NCI-H128 (cell line): ENCODE data around the gene ZNF280B.
"Not testable (repeated sequence)": the region's sequence is repeated elsewhere in the genome, so short reads cannot be mapped to it uniquely, and the experiment has no call there.

Experiments used
- DNase-seq: peaks from one replicate; lab custom pipeline; 2025; ENCODE audit not compliant: unreplicated experiment; lab: John Stamatoyannopoulos, UW

The ZNF280B gene

DNA sequence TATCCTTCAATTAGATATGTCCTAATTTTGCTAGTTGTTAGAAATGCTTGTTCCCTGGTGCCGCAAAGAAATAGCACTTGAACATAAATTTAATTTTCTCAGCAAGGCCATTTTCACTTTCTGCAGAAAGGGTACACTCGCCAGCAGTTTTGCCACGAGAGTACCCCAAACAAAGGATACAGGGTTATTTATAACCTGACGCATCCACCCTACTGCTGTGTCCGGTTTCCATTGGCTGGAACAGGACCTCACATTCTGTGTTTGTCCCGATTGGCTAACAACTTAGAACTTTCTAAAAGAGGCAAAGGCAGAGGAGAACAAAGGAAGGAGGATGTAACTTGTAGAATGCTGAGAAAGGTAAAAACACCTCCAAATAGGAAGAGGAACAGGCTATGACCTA, 1.4 kb upstream of the ZNF280B start:
- DNase-seq: not testable (repeated sequence)

DNA sequence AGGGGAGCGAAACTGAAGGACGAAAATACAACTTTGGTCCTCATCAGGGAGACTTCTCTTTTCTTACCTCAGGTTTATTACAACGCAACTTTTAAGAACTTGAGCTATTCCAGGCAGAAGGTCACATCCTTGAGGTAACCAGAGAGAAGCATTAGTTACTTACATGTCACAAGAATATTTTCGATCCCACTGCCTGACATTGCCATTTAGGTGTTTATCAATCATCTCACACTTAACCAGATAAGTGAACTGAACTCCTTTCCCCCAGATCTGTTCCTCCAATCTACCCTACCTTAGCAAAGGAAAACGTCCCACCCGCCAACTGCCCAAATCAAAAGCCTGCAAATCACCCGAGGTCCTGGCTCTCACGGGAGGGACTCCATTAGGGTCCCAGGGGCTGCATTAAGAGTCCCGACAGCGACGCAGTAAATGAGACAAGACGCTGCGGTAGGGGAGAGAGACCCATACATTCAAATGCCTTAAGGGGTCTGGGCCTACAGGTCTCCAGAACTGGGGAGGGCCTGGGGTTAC, 734 bp downstream of the ZNF280B start:
- no peak for DNase-seq

GRCh38 chr22:22506736-22507135, 1.8 kb downstream of the ZNF280B start:
- no peak for DNase-seq

GRCh38 chr22:22498267-22498666, 10.3 kb downstream of the ZNF280B start:
- DNase-seq: no peak

DNA sequence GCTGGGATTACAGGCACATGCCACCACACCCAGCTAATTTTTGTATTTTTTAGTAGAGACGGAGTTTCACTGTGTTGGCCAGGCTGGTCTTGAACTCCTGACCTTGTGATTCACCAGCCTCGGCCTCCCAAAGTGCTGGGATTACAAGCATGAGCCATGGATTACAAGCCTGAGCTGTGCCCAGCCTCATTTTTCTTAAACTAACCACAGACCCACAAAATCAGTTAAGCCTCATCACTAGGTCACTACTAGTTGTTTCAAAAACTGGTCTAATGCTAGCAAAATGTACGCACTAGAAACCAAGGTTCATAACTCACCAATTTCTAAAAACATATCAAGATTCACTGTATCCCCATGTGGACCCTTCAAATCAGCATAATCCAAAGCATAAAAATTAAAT, 17.0 kb downstream of the ZNF280B start:
- DNase-seq: not testable (repeated sequence)

GRCh38 chr22:22488736-22489135, 19.8 kb downstream of the ZNF280B start:
- DNase-seq: no peak

DNA sequence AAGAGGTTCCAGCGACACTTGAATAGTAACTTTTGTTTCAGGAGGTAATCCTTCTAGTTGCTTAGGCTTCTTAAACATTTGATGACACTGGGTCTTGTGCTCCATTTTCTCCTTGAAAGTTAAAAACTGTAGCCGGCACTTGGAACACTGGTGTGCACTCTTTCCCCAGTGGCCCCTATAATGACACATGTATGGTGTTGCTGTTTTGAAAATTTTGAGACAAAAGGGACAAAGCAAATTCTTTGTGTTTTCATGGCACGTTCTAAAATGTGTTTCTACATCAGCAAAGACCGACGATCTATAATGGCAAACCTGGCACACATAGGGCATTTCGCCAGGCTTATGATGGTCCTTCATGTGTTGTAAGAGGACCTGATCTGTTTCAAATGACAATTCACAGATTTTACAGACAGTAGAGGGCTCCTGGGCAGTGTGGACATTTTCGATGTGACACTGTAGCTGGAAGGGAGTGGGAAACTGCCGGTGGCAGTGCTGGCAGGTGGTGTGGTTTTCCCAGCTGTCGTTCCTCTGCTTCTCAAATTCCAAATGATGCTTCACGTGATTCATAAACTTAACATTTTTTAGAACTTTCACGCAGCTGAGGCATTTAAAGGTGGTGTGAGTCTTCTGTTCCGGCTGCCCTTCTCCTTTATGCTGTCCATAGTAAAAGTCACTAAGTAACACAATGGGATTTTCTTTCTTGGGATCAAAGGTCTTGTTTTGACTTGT, 20.5 kb downstream of the ZNF280B start:
- DNase-seq: no peak

DNA sequence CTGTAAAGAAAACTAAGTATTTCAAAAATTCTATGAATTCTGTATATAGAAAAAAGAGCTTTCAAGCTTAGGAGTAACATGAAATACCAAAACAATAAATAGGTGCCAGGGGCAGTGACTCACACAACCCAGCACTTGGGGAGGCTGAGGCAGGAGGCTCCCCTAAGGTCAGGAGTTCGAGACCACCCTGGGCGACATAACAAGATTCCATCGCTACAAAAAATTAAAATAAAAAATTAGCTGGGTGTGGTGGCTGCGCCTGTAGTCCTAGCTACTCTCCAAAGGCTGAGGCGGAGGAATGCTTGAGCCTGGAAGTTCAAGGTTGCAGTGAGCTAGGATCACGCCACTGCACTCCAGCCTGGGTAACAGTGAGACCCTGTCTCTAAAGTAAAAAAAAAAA, 21.5 kb downstream of the ZNF280B start:
- no peak for DNase-seq

DNA sequence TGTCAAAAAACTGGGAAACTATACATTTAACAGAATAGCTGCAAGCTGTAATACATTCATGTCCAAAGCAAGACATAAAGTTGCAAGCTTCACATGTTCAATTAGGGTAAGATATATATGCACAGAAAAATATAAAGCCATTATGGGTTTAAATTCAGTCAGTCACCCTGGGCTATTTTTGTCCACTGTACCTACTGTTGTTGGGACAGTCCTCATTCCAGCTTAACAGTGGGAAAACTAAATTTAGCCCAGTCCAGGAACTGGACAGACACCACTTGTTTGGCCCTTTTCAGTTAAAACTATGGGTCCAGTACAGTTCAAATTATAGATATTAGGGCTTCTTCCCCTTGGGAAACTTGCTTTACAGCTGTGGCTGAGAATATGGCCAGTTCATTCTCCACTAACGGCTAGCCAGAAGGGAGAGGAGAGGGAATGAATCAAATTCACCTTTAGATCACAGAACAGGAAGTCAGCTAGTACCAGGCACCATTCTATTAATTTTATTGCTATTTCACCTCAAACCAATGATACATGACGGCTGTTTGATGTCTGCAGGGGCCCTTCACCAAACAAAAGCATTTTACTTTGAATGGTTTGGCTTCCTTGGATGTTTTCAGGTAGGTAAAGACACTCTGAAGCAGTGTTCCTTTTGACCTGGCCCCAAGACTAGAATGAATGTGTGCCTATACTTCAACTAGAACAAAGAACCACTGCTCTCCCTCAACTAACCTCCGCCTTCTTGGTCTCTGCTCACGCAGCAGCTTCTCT, 22.2 kb downstream of the ZNF280B start:
- DNase-seq: no peak

DNA sequence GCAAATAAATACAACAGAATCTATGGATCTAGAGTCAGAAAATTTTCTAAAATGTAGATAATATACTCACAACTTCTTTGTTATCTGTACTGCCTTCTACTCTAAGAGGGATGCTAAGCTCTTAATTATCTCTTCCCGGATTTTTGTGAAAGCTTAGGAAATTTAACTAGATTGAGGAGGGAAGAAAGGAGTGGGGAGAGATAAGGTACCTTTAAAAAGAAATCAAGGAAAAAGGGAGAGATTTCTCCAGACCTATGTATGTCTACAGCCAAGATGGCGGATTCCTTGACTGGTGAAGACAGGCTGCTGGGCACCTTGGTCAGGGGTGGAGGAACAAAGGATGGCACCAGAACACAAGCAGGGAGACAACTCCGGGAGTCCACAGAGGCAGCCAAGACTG, 23.0 kb downstream of the ZNF280B start:
- no peak for DNase-seq

GRCh38 chr22:22484023-22484422, 24.5 kb downstream of the ZNF280B start:
- DNase-seq: no peak

DNA sequence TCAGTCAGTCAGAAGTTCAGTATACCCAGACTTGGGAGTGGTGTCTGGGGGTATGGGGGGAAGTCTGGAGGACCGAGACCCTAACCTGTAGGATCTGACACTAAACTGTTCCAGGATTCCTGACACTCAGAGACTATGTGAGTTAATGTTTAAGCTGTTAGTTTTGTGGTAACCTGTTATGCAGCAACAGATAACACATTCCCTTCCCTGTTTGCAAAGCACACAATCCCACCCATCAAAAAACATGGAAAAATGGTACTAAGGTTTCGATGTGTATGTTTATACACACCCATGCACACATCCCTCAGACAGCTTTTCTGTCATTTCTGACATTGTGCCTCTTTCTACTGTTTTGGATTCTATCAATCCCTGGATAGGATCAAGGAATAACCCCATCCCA, 27.6 kb downstream of the ZNF280B start:
- no peak for DNase-seq

DNA sequence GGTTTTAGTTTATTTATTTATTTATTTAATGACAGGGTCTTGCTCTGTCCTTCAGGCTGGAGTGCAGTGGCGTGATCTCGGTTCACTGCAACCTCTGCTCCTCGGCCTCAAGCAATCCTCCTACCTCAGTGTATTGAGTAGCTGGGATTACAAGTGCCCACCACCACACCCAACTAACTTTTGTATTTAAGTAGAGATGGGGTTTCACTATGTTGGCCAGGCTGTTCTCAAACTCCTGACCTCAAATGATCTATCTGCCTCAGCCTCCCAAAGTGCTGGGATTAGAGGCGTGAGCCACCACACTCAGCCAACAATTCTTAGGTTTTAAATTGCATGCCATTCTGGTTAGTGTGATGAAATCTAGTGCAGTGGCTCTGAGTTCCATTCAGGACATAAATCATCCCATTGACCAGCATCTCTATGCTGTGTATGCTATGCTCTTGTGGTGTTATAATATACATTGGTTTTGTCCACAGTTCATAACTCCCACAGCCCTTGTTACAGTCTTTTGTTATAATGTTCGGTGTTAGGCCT, 28.5 kb downstream of the ZNF280B start:
- DNase-seq: no peak

DNA sequence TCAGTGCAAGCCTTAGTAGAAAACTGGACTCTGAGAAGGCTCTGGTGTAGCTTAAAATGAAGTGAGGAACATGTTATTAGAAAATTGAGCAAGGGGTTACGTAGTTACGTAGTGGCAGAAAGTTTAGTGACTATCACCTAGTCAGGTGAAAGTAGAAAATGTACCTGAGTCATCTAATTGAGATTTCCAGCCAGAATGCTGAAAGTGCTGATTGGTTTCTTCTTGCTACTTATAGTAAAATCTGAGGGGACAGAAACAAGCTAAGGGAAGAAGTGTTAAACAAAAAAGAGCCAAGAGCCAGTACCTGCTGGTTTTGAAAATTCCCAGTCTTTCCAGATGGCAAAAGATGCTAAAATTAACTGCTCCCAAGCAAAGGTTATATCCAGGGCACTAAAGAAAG, 29.4 kb downstream of the ZNF280B start:
- no peak for DNase-seq

DNA sequence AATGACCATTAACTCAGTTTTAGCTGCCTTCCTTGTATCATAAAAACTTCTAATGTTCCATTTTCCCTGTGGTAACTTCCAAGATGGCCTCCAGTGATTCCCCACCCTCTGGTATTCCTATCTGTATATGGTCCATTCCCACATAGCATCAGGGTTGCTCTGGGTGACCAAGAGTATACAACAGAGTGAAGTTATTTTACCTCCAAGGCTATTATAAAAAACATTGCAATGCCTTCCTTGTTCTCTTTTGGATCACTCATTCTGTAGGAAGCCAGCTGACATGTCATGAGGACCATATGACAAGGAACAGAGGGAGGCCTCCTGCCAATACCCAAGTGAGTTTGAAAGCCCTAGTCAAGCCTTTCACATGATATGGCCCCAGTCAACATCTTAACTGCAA, 30.1 kb downstream of the ZNF280B start:
- DNase-seq: no peak

- no peak for DNase-seq
Measured at GRCh38 chr22:22474733-22475132, 33.8 kb downstream of the ZNF280B start.

GRCh38 chr22:22471104-22471503, 37.4 kb downstream of the ZNF280B start:
- DNase-seq: not testable (repeated sequence)

DNA sequence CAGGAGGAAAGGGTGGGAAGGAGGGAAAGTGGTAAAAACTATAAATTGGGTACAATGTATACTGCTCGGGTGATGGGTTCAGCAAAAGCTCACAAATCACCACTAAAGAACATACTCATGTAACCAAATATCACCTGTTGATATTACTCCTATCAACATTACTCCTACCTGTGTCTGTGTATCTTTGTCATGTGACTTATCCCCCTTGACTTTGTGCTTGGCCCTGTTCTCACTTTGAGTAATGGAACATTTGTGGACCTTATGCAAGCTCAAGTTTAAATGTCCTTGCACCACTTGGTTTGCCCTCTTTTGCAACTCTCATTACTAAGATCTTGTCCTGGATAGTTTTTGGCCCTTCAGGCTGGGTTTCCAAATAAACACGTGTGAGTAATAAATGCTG, 39.0 kb downstream of the ZNF280B start:
- no peak for DNase-seq

GRCh38 chr22:22468794-22469469, 39.6 kb downstream of the ZNF280B start:
- DNase-seq: not testable (repeated sequence)

- no peak for DNase-seq
Measured at GRCh38 chr22:22467112-22467511, 41.4 kb downstream of the ZNF280B start.

DNA sequence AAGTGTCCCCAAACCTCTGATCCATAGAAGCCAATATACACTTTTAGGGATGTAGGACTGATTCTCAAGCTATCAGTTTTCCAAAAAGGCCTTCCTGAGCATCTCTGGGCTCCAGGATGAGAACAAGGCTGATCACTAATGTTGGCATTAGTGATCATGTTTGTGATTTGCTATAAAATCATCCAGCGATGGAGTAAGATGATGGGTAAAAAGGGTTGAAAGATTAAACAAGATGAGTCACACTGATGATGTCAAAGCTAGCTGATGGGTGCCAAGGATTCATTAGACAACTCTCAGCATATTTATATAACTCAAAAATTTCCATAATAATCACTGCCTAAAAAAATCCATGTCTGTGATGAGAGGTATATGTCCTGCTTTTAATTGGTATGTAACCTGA, 42.8 kb downstream of the ZNF280B start:
- no peak for DNase-seq
